HG03378 (cell line): Measurements from ENCODE around the gene MPPED2.

Experiments
- ATAC-seq: cut with Tn5 transposase; IDR thresholded peaks from one replicate; pipeline ENCODE4 v1.9.1; 2021; ENCODE audit warnings: mild to moderate bottlenecking, moderate library complexity; ENCODE audit not compliant: unreplicated experiment

MPPED2 gene

GRCh38 chr11:30488304-30488998, 97.7 kb downstream of the MPPED2 start:
- ATAC-seq: no peak

GRCh38 chr11:30487200-30487898, 98.8 kb downstream of the MPPED2 start:
- no peak for ATAC-seq

- ATAC-seq: no peak
Measured at GRCh38 chr11:30485756-30486155, 100.4 kb downstream of the MPPED2 start.

GRCh38 chr11:30485222-30485621, 100.9 kb downstream of the MPPED2 start:
- ATAC-seq: no peak

- ATAC-seq: no peak
Measured at GRCh38 chr11:30483056-30483455, 103.1 kb downstream of the MPPED2 start.

GRCh38 chr11:30481796-30482195, 104.4 kb downstream of the MPPED2 start:
- ATAC-seq: no peak

GRCh38 chr11:30481330-30481729, 104.8 kb downstream of the MPPED2 start:
- no peak for ATAC-seq

GRCh38 chr11:30479899-30480298, 106.3 kb downstream of the MPPED2 start:
- no peak for ATAC-seq

GRCh38 chr11:30478923-30479322, 107.2 kb downstream of the MPPED2 start:
- no peak for ATAC-seq

GRCh38 chr11:30477061-30477460, 109.1 kb downstream of the MPPED2 start:
- no peak for ATAC-seq

GRCh38 chr11:30474151-30474954, 111.8 kb downstream of the MPPED2 start:
- ATAC-seq: no peak

GRCh38 chr11:30471244-30471643, 114.9 kb downstream of the MPPED2 start:
- ATAC-seq: no peak

- no peak for ATAC-seq
Measured at GRCh38 chr11:30468881-30469280, 117.3 kb downstream of the MPPED2 start.

GRCh38 chr11:30467176-30467575, 119.0 kb downstream of the MPPED2 start:
- ATAC-seq: no peak

GRCh38 chr11:30465623-30466022, 120.5 kb downstream of the MPPED2 start:
- no peak for ATAC-seq

- ATAC-seq: no peak
Measured at GRCh38 chr11:30465192-30465591, 121.0 kb downstream of the MPPED2 start.

- ATAC-seq: no peak
Measured at GRCh38 chr11:30463266-30463665, 122.9 kb downstream of the MPPED2 start.

GRCh38 chr11:30462421-30462820, 123.7 kb downstream of the MPPED2 start:
- no peak for ATAC-seq

GRCh38 chr11:30459821-30460220, 126.3 kb downstream of the MPPED2 start:
- no peak for ATAC-seq

GRCh38 chr11:30459306-30459705, 126.8 kb downstream of the MPPED2 start:
- ATAC-seq: no peak

GRCh38 chr11:30458541-30458940, 127.6 kb downstream of the MPPED2 start:
- no peak for ATAC-seq

- ATAC-seq: no peak
Measured at GRCh38 chr11:30457087-30457486, 129.1 kb downstream of the MPPED2 start.
